Subcutaneous adipose tissue (tissue), 4 donors: ENCODE data around the gene BANP. TPM values are rescaled to one million over a fixed set of nuclear protein-coding genes. Genes with fewer than 3 reads are reported as not detected.

Source experiments
- total RNA-seq, 4 donors: library from RNA; depleted of rRNA; stranded (reverse); fragments of >200 nt; gene quantifications; one replicate each; pipeline ENCODE4 v1.1.0, GENCODE V29; 2016
- TF ChIP-seq, protein P1 (sequence below): fragments of 450-650 bp; IDR thresholded peaks from one replicate; pipeline ENCODE4 v1.5.1; 2016; ENCODE audit warnings: low read depth, mild to moderate bottlenecking, control low read depth, antibody characterized with exemption, moderate library complexity

Gene BANP
- total RNA-seq, 4 donors from 2014 or later = 12.9 to 21.1 (median 16.9) TPM

- TF ChIP-seq, protein P1, sequence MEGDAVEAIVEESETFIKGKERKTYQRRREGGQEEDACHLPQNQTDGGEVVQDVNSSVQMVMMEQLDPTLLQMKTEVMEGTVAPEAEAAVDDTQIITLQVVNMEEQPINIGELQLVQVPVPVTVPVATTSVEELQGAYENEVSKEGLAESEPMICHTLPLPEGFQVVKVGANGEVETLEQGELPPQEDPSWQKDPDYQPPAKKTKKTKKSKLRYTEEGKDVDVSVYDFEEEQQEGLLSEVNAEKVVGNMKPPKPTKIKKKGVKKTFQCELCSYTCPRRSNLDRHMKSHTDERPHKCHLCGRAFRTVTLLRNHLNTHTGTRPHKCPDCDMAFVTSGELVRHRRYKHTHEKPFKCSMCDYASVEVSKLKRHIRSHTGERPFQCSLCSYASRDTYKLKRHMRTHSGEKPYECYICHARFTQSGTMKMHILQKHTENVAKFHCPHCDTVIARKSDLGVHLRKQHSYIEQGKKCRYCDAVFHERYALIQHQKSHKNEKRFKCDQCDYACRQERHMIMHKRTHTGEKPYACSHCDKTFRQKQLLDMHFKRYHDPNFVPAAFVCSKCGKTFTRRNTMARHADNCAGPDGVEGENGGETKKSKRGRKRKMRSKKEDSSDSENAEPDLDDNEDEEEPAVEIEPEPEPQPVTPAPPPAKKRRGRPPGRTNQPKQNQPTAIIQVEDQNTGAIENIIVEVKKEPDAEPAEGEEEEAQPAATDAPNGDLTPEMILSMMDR = no peak
These were observed 119.9 kb downstream of the BANP start for GRCh38 chr16:88070989-88071625.

- TF ChIP-seq, protein P1 = no peak
These were observed 120.7 kb downstream of the BANP start for GRCh38 chr16:88071908-88072307.

DNA sequence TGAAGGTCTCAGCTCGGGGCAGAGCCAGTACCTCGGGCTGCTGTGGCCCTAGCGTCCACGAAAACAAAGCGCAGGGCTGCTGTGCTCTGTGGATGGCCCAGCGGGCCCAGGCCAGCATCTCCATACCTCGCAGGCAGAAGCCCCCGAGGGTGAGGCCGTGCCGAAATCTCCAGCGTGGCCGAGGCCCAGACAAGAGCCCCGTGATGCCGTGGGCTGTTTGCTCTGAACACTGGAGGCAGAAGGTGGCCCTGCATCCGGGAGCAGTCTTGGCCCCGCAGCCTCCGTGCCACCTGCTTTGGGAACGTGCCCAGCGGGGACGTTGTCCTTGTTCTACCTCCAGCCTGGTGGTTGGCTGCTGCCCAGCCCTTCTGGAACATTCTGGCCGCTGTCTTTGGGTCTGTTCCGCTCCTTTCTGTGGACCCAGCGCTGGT lies 121.4 kb downstream of the BANP start:
- TF ChIP-seq, protein P1 = no peak

GRCh38 chr16:88073201-88073721 lies 122.0 kb downstream of the BANP start:
- TF ChIP-seq, protein P1 = no peak

- TF ChIP-seq, protein P1 = no peak
These were observed 122.8 kb downstream of the BANP start for GRCh38 chr16:88074041-88074440.

GRCh38 chr16:88076211-88076931 lies 125.1 kb downstream of the BANP start:
- TF ChIP-seq, protein P1 = no peak

DNA sequence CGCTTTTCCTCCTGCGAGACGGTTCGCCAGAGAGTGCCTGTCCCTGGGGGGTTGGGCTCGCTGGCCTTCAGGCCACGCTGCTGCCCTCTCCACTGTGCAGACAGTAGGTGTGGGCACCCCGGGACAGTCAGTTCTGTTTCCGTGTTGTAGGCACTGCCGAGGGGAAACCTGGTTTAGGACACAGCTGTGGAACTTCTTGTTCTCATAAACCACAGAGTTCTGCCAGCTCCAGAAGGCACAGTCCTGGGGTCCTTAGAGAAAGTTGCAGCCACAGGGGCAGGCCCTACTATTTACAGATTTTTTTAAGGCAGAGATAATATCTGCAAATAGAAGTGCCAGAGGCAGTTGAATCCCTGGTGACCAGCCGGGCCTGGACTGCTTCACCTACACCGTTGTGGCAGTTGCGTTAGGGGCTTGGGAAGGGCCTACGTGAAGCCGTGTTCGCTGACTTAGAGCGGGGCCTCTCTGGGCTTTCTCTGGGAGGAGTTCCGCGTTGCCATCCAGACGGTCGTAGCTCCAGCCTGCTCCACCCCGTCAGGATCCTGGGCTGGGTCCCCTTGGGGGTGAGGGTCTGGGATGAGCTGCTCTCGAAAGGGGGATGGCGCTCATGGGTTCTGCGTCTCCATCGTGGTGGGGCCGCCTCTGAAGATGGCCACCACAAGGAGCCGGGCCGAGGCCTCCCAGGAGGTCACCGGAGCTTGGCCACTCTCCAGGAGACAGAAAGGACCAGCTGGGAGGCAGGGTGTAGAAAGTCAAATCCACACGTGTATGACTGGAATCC lies 126.3 kb downstream of the BANP start:
- TF ChIP-seq, protein P1 = no peak
